ENCODE measurements around the gene LYPD5.
A peak's percentile ranks its signal among the peaks of the same experiment; 100 is the strongest.
"Not testable (repeated sequence)": the region's sequence is repeated elsewhere in the genome, so short reads cannot be mapped to it uniquely, and the experiment has no call there.

LYPD5 gene

DNA sequence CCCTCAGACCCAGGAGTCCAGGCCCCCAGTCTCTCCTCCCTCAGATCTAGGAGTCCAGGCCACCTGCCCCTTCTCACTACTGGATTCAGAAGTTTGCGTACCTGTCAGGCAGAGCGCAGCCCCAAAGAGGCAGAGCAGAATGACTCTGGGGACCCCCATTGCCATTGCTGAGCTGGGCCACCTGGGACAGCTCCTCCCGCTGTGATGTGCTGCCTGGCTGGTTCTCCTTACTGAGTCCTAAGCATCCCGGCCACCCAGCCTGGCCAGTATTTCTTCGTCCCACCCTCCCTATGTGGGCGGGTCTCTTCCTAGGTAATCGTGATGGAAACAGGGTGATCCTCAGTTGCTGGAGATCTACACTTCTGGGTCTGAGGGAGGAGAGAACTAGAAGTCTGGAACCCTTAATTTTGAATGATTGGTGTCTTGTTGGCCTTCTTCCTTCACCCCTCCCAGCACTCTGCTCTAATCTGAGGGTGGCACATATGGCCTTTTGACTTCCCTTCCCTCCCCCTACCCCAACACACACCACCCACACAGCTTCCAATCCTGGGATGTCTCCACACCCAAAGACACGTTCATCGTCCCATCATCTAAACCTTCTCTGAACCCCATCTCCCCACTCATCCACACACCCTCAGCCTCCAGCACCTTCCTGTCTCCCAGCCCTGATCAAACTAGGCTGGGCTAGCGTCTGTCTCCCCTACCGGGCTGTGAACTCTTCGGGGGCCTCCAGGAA is at the start of gene LYPD5:
Gene LYPD5 (minus strand): TSS at position 232 of the 736 bp plus-strand sequence. CDS start 67 bp downstream, at position 165.
- no peak for DNase-seq

DNA sequence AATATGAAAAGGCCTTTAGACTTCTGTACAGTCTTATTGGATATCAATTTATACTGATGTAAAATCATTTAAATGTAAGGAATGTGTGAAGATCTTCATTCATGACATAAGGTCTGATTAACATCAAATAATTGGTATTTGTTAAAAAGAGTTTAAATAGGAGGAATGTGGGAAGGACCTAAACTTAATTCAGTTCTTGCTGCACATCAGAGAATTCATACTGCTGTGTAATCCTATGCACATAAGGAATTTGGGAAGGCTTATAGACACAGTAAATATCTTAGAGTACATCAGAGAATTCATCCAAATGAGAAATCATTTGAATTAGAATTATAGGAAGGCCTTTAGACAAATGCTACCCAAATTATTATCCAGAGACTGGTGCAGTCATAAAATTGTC is 46.6 kb upstream of the LYPD5 start:
- DNase-seq = no peak

GRCh38 chr19:43847884-43848283 is 45.6 kb upstream of the LYPD5 start:
- DNase-seq = no peak

DNA sequence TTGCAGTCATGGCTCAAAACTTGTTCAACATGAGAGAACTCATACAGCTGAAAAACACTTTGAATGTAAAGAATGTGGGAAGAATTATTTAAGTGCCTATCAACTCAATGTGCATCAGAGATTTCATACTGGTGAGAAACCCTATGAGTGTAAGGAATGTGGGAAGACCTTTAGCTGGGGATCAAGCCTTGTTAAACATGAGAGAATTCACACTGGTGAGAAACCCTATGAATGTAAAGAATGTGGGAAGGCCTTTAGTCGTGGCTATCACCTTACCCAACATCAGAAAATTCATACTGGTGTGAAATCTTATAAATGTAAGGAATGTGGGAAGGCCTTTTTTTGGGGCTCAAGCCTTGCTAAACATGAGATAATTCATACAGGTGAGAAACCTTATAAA is 45.0 kb upstream of the LYPD5 start:
- no peak for DNase-seq

- DNase-seq = no peak
Observed at GRCh38 chr19:43842007-43842406, 39.8 kb upstream of the LYPD5 start.

GRCh38 chr19:43839139-43839538 is 36.9 kb upstream of the LYPD5 start:
- no peak for DNase-seq

GRCh38 chr19:43826787-43827754 is 24.8 kb upstream of the LYPD5 start, which contains the start of gene ZNF283:
Gene ZNF283, plus strand, starts transcription at chr19:43827321. Its CDS starts 6,184 bp downstream, at chr19:43833505.
- DNase-seq = peak; percentile 81

DNA sequence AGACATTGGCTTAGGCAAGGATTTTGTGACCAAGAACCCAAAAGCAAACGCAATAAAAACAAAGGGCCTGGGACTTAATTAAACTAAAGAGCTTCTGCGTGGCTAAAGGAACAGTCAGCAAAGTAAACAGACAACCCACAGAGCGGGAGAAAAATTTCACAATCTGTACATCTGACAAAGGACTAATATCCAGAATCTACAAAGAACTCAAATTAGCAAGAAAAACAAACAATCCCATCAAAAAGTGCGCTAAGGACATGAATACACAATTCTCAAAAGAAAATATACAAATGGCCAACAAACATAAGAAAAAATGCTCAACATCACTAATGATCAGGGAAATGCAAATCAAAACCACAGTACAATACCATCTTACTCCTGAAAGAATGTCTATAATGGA is 22.3 kb upstream of the LYPD5 start:
- DNase-seq = not testable (repeated sequence)

DNA sequence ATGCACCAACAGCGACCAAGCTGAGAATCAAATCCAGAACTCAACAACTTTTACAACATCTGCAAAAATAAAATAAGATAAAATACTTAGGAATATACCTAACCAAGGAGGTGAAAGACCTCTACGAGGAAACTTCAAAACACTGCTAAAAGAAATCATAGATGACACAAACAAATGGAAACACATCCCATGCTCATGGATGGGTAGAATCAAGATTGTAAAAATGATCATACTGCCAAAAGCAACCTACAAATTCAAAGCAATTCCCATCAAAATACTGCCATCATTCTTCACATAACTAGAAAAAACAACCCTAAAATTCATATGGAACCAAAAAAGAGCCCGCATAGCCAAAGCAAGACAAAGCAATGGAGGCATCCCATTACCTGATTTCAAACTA is 21.6 kb upstream of the LYPD5 start:
- not testable (repeated sequence) for DNase-seq

DNA sequence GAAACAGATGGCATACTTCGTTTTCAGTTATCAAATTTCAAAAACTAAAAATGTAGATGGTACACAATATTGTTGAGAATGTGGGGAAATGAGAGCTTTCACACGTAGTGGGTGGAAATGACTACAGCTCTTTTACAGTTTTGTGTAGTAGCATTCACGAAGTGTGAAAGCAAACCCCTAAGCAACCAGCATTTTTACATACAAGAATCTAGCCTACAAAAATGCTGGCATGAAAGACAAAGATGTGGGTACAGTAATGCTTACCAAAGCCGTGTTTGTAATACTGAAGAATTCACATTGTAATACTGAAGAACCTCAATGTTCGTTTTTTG is 18.6 kb upstream of the LYPD5 start:
- DNase-seq = no peak

DNA sequence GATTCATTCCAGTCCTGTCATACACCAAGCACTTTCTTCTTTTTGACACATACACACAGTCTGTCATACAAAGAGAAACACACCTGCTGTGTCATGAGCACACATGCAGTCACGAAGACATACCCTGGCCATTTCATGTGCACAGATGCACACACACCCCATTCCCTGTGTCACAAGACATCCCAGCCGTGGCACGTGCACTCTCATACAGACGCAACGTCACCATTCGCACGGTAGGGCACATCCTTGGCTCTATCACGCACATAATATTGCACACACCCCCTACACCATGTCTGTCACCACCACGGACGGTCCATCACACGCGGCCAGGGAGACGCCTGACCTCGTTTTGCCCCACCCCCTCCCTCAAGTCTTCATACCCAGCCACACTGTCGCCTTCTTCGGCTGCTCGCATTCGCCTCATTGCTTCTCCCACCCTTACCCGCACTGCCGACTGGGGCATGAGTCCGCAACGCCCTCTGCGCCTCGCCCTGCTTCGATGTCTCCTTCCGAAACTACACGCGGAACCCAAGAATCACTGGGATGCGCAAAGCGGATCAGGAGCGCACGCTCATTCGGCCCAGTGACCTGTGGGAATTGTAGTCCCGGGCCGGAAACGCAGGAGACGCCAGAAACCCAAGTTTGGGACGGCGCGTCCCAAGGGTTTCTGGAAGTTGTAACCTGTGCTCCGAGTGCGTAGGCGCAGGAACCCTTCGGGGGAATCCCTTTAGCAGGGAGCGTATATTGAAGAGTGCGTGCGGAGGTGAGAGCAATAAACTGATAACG is 18.0 kb upstream of the LYPD5 start:
- no peak for DNase-seq

DNA sequence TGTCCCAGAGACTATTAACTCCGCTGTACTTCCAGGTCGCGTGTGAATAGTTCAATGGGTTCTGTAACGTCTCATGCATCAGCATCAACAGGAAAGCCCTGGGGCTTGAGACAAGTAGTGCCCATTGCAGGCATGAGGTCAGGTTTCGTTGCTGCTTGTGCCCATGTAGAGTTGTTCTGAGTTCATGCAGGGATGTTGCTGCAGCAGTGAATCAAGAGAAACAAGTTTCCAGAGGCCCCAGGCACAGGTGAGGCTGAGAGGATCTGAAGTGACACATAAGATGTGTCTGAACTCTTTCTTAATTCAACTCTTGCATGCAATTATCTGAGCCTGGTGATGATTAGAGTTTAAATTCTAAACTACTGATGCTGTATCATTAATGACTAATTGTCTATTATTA is 16.3 kb upstream of the LYPD5 start:
- DNase-seq = no peak

- DNase-seq = not testable (repeated sequence)
Observed at GRCh38 chr19:43817454-43817853, 15.2 kb upstream of the LYPD5 start.

GRCh38 chr19:43814663-43815352 is 12.6 kb upstream of the LYPD5 start:
- DNase-seq = no peak

GRCh38 chr19:43812688-43813087 is 10.4 kb upstream of the LYPD5 start:
- no peak for DNase-seq

- DNase-seq = no peak
Observed at GRCh38 chr19:43812259-43812658, 10.0 kb upstream of the LYPD5 start.

GRCh38 chr19:43811837-43812236 is 9.6 kb upstream of the LYPD5 start:
- DNase-seq = no peak

DNA sequence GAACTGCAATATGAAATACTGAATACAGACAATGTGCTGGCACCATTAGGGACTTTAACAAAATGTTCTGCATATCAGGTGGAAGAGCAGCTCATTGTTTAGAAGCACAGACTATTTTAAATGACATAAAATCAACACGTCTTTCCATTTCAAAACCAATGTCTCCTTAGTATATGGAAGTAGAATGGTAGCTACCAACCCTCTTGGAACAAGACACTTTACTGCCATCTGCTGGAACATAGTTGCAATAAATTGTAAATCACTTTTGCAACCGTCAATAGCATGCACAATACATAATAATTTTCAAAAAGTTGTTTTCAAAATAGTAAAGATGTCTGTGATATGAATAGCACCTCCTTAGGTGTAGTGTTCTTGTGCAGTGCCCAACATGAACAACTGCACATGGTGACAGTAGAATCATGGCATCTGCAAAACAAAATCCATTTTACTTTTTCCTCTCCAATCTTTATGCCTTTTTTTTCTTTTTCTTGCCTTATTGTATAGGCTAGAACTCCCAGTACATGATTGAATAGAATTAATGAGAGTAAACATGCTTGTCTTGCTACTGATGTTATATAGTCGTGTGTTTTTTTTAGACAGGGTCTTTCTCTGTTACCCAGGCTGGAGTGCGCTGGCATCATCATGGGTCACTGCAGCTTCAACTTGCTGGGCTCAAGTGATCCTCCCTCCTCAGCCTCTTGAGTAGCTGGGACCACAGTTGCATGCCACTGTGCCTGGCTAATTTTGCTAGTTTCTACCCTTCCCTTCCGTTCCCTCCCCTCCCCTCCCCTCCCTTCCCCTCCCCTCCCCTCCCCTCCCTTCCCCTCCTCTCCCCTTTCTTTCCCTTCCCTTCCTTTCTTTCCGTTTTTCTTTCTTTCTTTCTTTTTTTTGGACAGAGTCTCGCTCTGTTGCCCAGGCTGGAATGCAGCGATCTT is 7.8 kb upstream of the LYPD5 start:
- DNase-seq = peak; percentile 38

DNA sequence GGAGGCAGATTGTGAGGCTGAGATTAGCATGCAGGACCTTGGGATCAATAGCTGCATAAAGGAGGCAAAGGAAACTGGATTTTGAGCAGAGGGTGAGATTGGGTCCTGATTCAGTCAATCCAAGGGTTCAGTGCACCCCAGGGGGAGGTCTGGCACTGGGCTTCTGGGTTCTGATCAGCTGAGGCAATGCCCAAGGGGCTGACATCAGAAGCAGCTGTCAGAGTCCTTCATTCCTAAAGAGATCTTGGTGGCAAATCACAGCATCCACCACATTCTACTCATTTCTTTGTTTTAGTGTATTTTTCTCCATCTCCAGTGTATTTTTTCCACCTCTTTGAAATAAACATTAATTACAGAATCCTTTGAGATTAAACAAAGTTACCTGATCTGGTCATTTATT is 5.4 kb upstream of the LYPD5 start:
- no peak for DNase-seq

DNA sequence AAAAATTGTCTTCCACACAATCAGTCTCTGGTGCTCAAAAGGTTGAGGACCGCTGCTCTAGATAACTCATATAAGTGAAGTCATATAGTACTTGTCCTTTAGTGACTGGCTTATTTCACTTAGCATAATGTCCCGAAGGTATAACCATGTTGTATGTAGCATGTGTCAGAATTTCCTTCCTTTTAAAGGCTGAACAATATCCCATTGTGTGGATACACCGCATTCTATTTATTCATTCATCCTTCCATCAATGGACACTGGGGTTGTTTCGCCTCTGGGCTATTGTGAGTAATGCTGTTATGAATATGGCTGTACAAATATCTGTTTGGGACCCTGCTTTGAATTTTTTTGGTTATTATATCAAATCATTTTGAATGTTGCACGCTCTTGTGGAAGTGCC is 4.6 kb upstream of the LYPD5 start:
- peak; percentile 81 for DNase-seq

DNA sequence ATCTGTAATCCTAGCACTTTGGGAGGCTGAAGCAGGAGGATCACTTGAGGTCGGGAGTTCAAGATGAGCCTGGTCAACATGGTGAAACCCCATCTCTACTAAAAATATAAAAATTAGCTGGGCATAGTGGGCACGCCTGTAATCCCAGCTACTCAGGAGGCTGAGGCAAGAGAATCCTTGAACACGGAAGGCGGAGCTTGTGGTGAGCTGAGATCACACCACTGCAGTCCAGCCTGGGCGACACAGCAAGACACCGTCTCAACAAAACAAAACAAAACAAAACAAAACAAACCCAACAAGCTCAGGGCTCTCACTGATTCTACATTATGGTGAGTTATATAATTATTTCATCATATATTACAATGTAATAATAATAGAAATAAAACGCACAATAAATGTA is 4.2 kb upstream of the LYPD5 start:
- not testable (repeated sequence) for DNase-seq
